DMS79 (cell line): ENCODE results near the gene C4A.
"Not testable (repeated sequence)": the region's sequence is repeated elsewhere in the genome, so short reads cannot be mapped to it uniquely, and the experiment has no call there.

Experiments
- DNase-seq: peaks from one replicate; lab custom pipeline; 2025; lab: John Stamatoyannopoulos, UW

The C4A gene

DNA sequence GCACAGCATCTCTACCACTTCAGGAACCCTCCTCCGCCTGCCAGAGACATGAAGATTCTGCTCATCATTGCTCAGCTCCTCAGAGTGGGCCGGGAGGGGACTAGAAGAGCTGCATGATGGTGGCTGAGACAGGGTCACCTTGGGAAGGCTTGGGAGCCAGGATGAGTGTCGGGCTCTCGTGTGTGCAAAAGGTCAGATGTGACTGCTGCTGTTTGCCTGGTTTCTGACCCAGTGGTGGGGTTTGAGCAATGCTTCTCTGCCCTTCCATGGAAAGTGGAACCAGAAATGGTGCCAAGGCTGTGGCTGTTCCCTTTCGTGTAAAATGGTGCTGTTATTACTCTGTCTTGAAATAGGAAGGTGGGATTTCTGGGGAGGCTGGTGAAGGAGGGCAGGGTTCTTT is 859 bp upstream of the C4A start:
- not testable (repeated sequence) for DNase-seq

DNA sequence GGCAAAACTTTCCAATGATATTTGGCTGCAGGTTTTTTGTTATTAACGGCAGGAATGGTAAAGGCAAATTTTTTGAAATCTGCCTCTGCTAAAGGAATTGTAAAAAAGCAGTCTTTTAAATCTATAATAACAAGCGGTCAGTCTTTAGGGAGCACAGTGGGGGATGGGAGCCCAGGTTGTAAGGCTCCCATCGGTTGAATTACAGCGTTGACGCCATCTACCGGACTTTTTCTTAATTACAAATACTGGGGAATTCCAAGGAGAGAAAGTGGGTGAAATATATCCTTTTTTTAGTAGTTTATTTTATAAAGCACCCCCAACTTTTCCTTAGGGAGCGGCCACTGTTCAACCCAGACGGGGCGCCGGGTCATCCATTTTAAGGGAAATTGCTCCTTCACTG is 7.5 kb downstream of the C4A start:
- DNase-seq = not testable (repeated sequence)

DNA sequence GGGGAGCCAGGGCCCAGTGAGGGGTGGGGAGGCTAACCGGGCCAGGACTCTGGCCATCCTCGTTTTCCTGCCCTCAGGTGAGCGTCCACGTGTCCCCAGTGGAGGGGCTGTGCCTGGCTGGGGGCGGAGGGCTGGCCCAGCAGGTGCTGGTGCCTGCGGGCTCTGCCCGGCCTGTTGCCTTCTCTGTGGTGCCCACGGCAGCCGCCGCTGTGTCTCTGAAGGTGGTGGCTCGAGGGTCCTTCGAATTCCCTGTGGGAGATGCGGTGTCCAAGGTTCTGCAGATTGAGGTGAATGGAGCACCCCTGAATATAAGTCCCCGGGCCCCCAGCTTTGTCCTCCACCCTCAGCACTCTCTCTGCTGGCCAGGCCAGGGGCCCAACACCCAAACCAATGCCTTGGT is 12.6 kb downstream of the C4A start:
- DNase-seq = not testable (repeated sequence)

DNA sequence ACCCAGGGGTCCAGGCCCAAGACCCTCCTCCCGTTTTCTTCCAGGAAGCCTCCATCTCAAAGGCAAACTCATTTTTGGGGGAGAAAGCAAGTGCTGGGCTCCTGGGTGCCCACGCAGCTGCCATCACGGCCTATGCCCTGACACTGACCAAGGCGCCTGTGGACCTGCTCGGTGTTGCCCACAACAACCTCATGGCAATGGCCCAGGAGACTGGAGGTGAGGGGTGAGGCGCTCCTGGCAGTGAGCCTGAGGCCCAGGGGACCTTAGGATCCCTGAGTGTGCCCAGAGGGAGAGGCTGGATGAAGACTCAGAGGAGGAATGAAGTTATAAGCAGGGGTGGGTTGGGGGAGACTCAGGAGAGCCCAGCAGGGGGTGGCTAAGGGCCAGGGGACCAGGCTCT is 14.5 kb downstream of the C4A start:
- not testable (repeated sequence) for DNase-seq

DNA sequence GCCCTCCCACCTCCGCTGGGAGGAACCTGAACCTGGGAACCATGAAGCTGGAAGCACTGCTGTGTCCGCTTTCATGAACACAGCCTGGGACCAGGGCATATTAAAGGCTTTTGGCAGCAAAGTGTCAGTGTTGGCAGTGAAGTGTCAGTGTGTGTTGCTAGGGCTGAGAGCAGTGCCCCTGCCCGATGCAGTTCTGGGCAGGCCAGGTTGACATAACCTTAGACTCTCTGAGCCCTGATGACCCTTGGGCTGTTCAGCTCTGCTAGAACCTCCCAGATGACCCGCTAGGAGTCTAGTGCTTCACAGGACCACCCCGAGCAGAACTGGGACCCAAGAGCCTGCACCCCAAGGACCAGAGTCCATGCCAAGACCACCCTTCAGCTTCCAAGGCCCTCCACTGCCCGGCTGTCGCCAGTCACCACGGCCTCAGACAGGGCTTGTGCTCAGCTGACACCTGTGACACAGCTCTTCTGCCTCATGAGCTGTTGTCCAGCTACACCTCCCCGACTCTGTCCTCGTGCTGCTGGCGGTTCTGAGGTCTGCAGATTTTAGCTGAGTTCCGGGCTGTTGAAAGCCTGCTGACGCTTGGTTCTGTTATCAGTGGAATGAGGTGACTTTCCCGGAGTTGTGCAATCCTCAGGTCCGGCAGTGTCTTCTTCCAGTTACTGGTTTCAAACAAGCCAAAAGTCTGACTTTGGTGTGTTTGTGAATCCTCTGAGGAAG is 20.9 kb downstream of the C4A start:
- not testable (repeated sequence) for DNase-seq

DNA sequence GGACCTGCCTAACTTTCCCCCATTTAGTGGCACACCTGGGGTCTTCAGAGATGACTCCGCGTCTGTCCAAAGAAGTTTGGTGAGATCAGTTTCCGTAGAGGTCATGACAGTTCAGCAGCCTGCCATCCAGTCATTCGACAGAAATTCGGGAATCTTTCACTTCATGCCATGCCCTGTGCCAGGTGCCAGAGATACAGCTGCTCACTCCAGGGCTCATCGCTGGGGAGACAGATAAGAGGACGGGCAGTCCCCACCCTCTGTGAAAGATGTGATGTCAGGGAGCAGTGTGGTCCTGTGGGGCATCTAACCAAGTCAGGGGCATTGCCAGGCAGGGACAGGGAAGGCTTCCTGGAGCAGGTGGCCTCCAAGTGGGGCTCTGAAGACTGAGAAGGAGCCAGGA is 21.4 kb downstream of the C4A start:
- not testable (repeated sequence) for DNase-seq

DNA sequence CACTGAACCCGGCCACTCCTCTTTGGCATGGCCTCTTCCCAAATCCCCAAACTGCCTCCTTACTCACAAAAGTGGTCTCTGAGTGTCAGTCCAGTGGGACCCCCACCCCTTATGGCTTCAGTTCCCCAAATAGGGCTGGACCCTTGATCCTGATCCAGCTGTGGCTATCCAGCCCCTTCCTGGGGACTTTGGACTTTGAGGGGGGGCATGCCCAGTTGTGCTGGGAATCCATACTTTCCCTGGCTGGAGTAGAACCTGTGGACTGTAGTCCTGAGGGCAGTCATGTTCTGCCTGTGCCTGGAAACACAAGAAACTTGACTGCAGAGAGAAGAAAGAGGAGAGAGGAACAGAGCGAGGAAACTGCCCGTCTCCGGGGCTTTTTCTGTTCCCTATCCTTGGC is 22.5 kb downstream of the C4A start:
- not testable (repeated sequence) for DNase-seq

DNA sequence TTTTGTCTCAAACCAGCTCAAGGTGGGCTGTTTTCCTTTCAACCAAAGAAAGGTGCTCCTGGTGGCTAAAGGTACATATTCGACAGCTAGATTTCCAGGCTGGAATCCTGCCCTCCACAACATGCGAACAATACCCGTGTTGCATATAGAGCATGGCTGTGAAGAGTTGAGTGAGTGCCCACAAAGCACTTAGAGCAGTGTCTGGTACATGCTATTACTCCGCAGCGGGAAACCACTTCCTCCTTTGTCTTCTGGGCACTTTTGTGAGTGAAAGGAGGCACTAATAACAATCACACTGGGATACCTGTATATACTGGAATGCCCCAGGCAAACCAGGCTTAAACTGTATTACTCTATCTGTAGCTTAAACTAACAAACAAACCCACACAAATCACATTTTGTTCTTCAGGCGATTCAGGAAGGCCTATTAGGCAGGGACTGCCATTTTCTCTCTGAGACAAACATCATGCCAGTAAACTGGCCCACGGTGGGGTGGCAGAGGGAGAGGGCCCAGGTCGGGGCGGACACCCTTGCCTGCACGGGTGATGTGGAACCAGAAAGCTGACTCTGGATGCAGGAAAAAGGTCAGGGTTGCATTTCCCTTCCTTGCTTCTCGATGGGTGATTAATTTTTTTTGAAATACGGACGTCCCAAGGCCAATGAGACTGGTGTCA is 23.1 kb downstream of the C4A start:
- not testable (repeated sequence) for DNase-seq

DNA sequence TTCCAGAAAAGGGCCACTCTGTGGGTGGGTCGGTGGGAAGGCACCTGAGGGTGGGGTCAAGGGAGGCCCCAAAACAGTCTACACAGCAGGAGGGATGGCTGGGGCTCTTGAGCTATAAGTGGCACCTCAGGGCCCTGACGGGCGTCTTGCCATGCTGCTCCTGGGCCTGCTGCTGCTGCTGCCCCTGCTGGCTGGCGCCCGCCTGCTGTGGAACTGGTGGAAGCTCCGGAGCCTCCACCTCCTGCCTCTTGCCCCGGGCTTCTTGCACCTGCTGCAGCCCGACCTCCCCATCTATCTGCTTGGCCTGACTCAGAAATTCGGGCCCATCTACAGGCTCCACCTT is 23.7 kb downstream of the C4A start:
- not testable (repeated sequence) for DNase-seq

DNA sequence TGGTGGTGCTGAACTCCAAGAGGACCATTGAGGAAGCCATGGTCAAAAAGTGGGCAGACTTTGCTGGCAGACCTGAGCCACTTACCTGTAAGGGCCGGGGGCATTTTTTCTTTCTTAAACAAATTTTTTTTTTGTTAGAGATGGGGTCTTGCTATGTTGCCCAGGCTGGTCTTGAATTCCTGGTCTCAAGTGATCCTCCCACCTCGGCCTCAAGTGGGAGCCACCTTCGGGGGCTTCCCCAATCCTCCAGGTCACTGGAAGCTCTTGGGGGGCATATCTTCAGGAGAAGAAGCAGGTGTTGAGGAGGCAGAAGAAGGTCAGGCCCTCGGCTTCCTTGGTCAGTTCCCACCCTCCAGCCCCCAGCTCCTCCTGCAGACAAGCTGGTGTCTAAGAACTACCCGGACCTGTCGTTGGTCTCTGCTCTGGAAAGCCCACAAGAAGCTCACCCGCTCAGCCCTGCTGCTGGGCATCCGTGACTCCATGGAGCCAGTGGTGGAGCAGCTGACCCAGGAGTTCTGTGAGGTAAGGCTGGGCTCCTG is 24.2 kb downstream of the C4A start:
- DNase-seq = not testable (repeated sequence)

DNA sequence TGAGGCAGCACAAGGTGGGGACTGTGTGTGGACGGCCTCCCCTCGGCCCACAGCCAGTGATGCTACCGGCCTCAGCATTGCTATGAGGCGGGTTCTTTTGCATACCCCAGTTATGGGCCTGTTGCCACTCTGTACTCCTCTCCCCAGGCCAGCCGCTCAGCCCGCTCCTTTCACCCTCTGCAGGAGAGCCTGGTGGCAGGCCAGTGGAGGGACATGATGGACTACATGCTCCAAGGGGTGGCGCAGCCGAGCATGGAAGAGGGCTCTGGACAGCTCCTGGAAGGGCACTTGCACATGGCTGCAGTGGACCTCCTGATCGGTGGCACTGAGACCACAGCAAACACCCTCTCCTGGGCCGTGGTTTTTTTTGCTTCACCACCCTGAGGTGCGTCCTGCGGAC is 25.2 kb downstream of the C4A start:
- not testable (repeated sequence) for DNase-seq

DNA sequence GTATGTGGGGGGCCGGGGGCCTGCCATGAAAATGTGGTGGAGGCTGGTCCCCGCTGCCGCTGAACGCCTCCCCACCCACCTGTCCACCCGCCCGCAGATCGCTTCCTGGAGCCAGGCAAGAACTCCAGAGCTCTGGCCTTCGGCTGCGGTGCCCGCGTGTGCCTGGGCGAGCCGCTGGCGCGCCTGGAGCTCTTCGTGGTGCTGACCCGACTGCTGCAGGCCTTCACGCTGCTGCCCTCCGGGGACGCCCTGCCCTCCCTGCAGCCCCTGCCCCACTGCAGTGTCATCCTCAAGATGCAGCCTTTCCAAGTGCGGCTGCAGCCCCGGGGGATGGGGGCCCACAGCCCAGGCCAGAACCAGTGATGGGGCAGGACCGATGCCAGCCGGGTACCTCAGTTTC is 26.2 kb downstream of the C4A start:
- DNase-seq = not testable (repeated sequence)

DNA sequence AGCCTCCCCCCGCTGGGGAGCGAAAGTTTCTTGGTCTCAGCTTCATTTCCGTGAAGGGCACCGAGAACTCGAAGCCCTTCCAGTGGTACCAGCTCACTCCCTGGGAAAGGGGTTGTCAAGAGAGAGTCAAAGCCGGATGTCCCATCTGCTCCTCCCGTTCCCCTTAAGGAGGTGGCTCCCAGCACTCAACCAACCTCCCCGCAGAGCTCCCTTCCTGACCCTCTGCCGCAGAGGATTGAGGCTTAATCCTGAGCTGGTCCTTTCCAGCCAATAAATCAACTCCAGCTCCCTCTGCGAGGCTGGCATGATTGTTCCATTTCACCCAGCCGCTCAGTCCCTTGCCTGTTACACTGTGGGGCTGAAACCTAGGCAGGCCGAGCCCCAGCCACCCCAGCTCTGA is 26.8 kb downstream of the C4A start:
- not testable (repeated sequence) for DNase-seq

DNA sequence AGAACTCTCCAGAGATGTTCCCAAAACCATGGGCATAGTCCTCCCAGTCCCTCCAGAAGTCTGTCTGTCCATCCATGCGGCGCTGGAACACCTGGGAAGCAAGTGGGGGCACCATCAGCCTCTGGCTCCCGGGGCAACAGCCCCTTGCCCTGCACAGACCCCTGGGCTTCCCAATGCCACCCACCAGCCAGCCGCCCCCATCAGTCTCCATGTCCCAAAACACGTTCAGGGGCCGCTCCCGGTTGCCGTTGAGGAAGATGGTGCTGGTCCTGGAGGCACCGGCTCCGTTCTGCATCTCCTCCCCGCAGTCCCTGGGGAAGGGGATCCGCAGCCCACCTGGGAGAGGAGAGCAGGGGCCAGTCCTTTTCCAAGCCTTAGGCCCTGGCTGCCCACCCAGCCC is 27.7 kb downstream of the C4A start:
- DNase-seq = not testable (repeated sequence)

DNA sequence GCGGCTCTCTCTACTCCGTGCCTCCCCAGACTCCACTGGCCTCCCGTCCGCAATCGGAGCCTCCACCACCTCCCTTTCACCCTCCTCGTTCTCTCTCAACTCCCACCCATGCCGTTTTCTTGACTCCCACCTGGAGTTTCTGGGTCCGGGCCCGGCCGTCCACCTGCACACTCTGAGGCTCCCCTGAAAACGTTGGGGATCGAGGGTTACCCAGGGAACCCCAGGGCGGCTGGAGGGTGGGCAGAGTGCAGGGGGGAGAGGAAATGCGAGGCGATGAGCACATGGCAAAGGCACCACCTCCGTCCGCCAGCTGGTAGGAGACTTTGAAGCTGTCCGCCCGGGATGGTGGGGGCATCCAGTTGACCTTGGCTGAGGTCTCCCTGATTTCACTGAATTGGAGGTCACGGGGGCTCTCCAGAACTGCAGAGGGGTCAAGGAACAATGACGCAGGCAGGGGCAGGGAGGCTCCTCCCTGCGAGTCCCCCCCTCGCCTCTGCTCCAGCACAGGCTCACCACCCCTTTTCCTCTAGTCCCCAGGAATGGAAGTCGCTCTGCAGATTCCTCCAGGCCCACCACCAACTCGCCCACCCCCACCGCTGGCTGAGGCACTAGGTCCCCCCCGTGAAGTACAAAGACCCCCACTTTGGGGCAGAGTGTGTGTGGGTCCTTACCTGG is 29.1 kb downstream of the C4A start:
- not testable (repeated sequence) for DNase-seq

DNA sequence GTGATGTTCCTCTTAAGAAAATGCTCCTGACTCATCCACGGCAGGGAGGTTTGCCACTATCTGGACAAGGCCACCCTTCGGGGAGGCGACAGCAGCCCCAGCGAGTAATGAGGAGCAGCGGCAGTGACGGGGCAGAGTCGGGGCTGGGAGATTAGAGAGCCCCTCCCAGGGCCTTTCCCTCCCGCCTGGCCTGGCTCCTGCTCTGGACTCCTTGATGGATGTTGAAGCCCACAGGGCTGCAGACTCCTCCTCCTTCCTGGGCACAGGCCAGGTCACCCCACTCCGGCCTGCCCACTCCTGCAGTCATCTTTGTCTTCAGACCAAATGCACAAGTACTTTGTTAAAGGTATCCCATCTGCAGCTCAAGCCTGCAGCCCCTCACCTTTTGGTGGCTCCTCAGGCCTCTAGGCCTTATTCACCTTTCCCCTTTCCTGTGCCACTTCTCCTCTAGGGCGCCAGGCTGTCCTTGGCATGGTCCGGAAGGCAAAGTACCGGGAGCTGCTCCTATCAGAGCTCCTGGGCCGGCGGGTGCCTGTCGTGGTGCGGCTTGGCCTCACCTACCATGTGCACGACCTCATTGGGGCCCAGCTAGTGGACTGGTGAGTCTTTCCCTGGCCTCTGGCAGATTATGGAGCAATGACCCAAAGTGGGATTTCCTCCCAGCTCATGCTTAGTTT is 31.2 kb downstream of the C4A start:
- not testable (repeated sequence) for DNase-seq

DNA sequence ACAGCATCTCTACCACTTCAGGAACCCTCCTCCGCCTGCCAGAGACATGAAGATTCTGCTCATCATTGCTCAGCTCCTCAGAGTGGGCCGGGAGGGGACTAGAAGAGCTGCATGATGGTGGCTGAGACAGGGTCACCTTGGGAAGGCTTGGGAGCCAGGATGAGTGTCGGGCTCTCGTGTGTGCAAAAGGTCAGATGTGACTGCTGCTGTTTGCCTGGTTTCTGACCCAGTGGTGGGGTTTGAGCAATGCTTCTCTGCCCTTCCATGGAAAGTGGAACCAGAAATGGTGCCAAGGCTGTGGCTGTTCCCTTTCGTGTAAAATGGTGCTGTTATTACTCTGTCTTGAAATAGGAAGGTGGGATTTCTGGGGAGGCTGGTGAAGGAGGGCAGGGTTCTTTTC is 31.9 kb downstream of the C4A start:
- not testable (repeated sequence) for DNase-seq

DNA sequence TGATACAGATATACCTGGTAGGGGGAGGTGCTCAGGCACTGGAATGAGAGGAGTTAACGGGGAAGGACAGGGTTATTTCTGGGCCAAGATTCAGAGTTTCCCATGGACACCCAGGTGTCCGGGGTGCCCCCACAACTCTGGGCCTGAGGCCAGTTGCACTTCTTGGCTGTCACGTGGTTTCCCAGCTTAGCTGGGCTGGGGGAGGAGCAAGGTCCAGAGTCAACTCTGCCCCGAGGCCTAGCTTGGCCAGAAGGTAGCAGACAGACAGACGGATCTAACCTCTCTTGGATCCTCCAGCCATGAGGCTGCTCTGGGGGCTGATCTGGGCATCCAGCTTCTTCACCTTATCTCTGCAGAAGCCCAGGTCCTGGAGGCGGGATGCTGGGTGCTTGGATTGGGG is 32.7 kb downstream of the C4A start, which contains the start of gene C4B:
Gene C4B, plus strand, starts transcription at position 249 of the 400 bp plus-strand sequence. Its CDS starts 51 bp downstream, at position 300.
- DNase-seq = not testable (repeated sequence)

DNA sequence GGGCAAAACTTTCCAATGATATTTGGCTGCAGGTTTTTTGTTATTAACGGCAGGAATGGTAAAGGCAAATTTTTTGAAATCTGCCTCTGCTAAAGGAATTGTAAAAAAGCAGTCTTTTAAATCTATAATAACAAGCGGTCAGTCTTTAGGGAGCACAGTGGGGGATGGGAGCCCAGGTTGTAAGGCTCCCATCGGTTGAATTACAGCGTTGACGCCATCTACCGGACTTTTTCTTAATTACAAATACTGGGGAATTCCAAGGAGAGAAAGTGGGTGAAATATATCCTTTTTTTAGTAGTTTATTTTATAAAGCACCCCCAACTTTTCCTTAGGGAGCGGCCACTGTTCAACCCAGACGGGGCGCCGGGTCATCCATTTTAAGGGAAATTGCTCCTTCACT is 40.2 kb downstream of the C4A start:
- not testable (repeated sequence) for DNase-seq

DNA sequence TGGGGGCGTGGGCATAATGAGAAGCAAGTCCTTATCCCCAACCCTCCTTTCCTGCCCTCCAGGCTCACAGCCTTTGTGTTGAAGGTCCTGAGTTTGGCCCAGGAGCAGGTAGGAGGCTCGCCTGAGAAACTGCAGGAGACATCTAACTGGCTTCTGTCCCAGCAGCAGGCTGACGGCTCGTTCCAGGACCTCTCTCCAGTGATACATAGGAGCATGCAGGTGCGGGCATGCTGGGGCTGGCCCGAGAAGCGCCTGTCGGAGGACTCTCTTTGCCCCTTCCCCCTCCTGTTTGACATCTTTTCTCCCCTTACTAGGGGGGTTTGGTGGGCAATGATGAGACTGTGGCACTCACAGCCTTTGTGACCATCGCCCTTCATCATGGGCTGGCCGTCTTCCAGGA is 46.8 kb downstream of the C4A start:
- not testable (repeated sequence) for DNase-seq

DNA sequence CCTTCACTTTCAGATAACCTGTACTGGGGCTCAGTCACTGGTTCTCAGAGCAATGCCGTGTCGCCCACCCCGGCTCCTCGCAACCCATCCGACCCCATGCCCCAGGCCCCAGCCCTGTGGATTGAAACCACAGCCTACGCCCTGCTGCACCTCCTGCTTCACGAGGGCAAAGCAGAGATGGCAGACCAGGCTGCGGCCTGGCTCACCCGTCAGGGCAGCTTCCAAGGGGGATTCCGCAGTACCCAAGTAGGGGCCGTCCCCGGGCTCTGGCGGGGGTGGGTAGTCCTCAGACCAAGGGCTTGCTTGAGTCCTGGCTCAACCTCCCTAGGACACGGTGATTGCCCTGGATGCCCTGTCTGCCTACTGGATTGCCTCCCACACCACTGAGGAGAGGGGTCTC is 47.7 kb downstream of the C4A start:
- DNase-seq = not testable (repeated sequence)
